Measurements from ENCODE around the gene RNF17.

The RNF17 gene

DNA sequence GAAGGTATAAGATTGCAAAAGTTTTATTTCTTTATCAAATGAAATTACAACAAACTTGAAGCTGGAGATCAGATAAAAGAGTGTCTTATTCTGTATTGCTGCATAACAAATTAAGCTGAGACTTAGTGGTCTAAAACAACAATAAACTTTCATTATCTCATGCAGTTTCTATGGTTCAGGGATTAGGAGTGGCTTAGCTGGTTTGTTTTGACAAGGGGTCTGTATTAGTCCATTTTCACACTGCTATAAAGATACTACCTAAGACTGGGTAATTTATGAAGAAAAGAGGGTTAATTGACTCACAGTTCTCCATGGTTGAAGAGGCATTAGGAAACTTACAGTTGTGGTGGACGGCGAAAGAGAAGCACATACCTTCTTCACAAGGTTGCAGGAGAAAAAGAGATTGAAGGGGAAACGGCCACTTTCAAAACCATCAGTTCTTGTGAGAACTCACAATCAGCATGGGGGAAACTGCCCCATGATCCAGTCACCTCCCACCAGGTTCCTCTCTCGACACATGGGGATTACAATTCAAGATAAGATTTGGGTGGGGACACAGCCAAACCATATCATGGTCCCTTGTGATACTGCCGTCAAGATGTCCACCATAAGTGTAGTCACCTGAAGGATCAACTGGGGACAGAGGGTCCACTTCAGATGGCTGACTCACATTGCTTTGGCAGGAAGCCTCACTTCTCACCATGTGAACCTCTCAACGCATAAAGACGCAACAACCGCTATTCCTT is 97.8 kb downstream of the RNF17 start:
- TF ChIP-seq, protein P1, sequence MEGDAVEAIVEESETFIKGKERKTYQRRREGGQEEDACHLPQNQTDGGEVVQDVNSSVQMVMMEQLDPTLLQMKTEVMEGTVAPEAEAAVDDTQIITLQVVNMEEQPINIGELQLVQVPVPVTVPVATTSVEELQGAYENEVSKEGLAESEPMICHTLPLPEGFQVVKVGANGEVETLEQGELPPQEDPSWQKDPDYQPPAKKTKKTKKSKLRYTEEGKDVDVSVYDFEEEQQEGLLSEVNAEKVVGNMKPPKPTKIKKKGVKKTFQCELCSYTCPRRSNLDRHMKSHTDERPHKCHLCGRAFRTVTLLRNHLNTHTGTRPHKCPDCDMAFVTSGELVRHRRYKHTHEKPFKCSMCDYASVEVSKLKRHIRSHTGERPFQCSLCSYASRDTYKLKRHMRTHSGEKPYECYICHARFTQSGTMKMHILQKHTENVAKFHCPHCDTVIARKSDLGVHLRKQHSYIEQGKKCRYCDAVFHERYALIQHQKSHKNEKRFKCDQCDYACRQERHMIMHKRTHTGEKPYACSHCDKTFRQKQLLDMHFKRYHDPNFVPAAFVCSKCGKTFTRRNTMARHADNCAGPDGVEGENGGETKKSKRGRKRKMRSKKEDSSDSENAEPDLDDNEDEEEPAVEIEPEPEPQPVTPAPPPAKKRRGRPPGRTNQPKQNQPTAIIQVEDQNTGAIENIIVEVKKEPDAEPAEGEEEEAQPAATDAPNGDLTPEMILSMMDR (IDR thresholded peaks at IDR 0.05; ENCODE audit: insufficient read depth, low read length): no peak
- TF ChIP-seq POLR2AphosphoS5 (IDR thresholded peaks at IDR 0.05; ENCODE audit: low read depth) (no peak), REST (IDR thresholded peaks at IDR 0.05; ENCODE audit: insufficient replicate concordance, low read depth) (no peak), SPI1 (IDR thresholded peaks at IDR 0.05; ENCODE audit: borderline replicate concordance, low read depth) (no peak), GABPA (IDR thresholded peaks at IDR 0.05; ENCODE audit: low read depth) (no peak)
- DNase-seq (ENCODE audit: low read depth in 1 of 2, low spot score in 1 of 2): no peak

GRCh38 chr13:24863748-24864540 is 100.0 kb downstream of the RNF17 start:
- TF ChIP-seq, protein P1 (IDR thresholded peaks at IDR 0.05; ENCODE audit: insufficient read depth, low read length): no peak
- no peak for TF ChIP-seq GABPA (IDR thresholded peaks at IDR 0.05; ENCODE audit: low read depth)
- no peak for TF ChIP-seq SPI1 (IDR thresholded peaks at IDR 0.05; ENCODE audit: borderline replicate concordance, low read depth)
- TF ChIP-seq REST (IDR thresholded peaks at IDR 0.05; ENCODE audit: insufficient replicate concordance, low read depth): no peak
- no peak for TF ChIP-seq POLR2AphosphoS5 (IDR thresholded peaks at IDR 0.05; ENCODE audit: low read depth)
- no peak overlapping the region for H3K27ac ChIP-seq (replicated peaks)
- no peak overlapping the region for H3K4me3 ChIP-seq (replicated peaks; ENCODE audit: insufficient read depth, low read length)
- DNase-seq (ENCODE audit: low read depth in 1 of 2, low spot score in 1 of 2): no peak
- no peaks in the 10 kb centered on the region for H3K27me3 ChIP-seq (ENCODE audit: insufficient read depth, poor library complexity, severe bottlenecking)

More for the DNA sequence above, 97.8 kb downstream of the RNF17 start:
- Histone ChIP-seq H3K4me3 (replicated peaks; ENCODE audit: insufficient read depth, low read length) (no peak overlapping the region), H3K27me3 (ENCODE audit: insufficient read depth, poor library complexity, severe bottlenecking) (no peaks in the 10 kb centered on the region), H3K27ac (replicated peaks) (no peak overlapping the region)

- no peak for TF ChIP-seq GABPA (IDR thresholded peaks at IDR 0.05; ENCODE audit: low read depth)
- TF ChIP-seq REST (IDR thresholded peaks at IDR 0.05; ENCODE audit: insufficient replicate concordance, low read depth): no peak
- TF ChIP-seq, protein P1 (IDR thresholded peaks at IDR 0.05; ENCODE audit: insufficient read depth, low read length): no peak
- H3K4me3 ChIP-seq (replicated peaks; ENCODE audit: insufficient read depth, low read length): no peak overlapping the region
- no peaks in the 10 kb centered on the region for H3K27me3 ChIP-seq (ENCODE audit: insufficient read depth, poor library complexity, severe bottlenecking)
- H3K27ac ChIP-seq (replicated peaks): no peak overlapping the region
- DNase-seq (ENCODE audit: low read depth in 1 of 2, low spot score in 1 of 2): no peak
These were observed 100.6 kb downstream of the RNF17 start for GRCh38 chr13:24864579-24864978.

All from HL-60 (cell line).